A673 (cell line): ENCODE data around the gene SPAST. TPM values are rescaled to one million over a fixed set of nuclear protein-coding genes. Genes with fewer than 3 reads are reported as not detected.

ENCODE experiments used
- BruUV-seq: library from RNA; stranded (reverse); fragments of 400-500 nt; replicated peaks from 2 replicates; lab custom pipeline; 2021; lab: Mats Ljungman, UMichigan
- CTCF ChIA-PET: fragments of 300-600 bp; sonication (Branson Sonifier 250); formaldehyde crosslinking; loops from one replicate; lab custom pipeline; 2022; ENCODE audit warnings: antibody characterized with exemption; lab: Charles Lee
- POLR2A ChIA-PET: fragments of 300-600 bp; sonication (Branson Sonifier 250); formaldehyde crosslinking; loops from one replicate; lab custom pipeline; 2022; ENCODE audit warnings: antibody characterized with exemption; ENCODE audit not compliant: low non-redundant PET; lab: Charles Lee
- DNase-seq: peaks from one replicate; pipeline ENCODE4 v3.0.0-alpha.2; 2015; ENCODE audit warnings: low spot score
- H3K27ac ChIP-seq: fragments of 200-600 bp; sonication (generic); 2 replicates; pipeline ENCODE4 v1.5.1; 2016; ENCODE audit warnings: mixed run types, low read depth, mild to moderate bottlenecking, mixed read lengths, antibody characterized with exemption, low read length; ENCODE audit not compliant: poor library complexity, severe bottlenecking
- H3K27me3 ChIP-seq: fragments of 200-600 bp; sonication (generic); replicated peaks from 2 replicates; pipeline ENCODE4 v1.6.1; 2017; ENCODE audit warnings: mixed run types, low read depth, mild to moderate bottlenecking, mixed read lengths, antibody characterized with exemption, low read length; ENCODE audit not compliant: insufficient read depth, poor library complexity
- H3K36me3 ChIP-seq: fragments of 200-600 bp; sonication (generic); 2 replicates; pipeline ENCODE4 v1.6.1; 2016; ENCODE audit warnings: mixed run types, mild to moderate bottlenecking, mixed read lengths, antibody characterized with exemption, low read length; ENCODE audit not compliant: insufficient read depth, poor library complexity, severe bottlenecking
- H3K4me1 ChIP-seq: fragments of 200-600 bp; sonication (generic); 2 replicates; pipeline ENCODE4 v1.6.1; 2017; ENCODE audit warnings: mixed run types, mild to moderate bottlenecking, mixed read lengths, antibody characterized with exemption, low read length; ENCODE audit not compliant: insufficient read depth, poor library complexity, severe bottlenecking
- H3K4me3 ChIP-seq: fragments of 200-600 bp; sonication (generic); 2 replicates; pipeline ENCODE4 v1.5.1; 2016; ENCODE audit warnings: low read depth, mixed run types, mild to moderate bottlenecking, mixed read lengths, low read length; ENCODE audit not compliant: poor library complexity, severe bottlenecking
- H3K9me3 ChIP-seq: fragments of 200-600 bp; sonication (generic); 2 replicates; pipeline ENCODE4 v1.6.1; 2016; ENCODE audit warnings: mixed run types, low read depth, mild to moderate bottlenecking, mixed read lengths, antibody characterized with exemption, low read length; ENCODE audit not compliant: poor library complexity, severe bottlenecking
- EZH2 ChIP-seq: fragments of 200-600 bp; sonication (generic); IDR thresholded peaks from 2 replicates; pipeline ENCODE4 v1.6.1; 2017; ENCODE audit warnings: borderline replicate concordance, low read depth, mild to moderate bottlenecking, mixed read lengths, antibody characterized with exemption, low read length; ENCODE audit not compliant: poor library complexity, severe bottlenecking
- intact Hi-C: fragments of 100-400 bp; cut with micrococcal nuclease; formaldehyde crosslinking; loops from one replicate; pipeline ENCODE4 v1.10.0; 2022; ENCODE audit not compliant: unreplicated experiment
- total RNA-seq: library from RNA; stranded (reverse); gene quantifications from 2 replicates; pipeline ENCODE4 v1.2.3, GENCODE V29; 2021
- TF ChIP-seq, protein P1 (sequence below): fragments of 300-800, 200-600 bp; sonication (generic); conservative IDR thresholded peaks from 2 replicates; pipeline ENCODE4 v1.5.1; 2017; ENCODE audit warnings: low read depth, mild to moderate bottlenecking, antibody characterized with exemption, low read length, moderate library complexity, mixed read lengths

Gene SPAST
- total RNA-seq, 1 experiment from 2014 or later: 40.2 TPM

DNA sequence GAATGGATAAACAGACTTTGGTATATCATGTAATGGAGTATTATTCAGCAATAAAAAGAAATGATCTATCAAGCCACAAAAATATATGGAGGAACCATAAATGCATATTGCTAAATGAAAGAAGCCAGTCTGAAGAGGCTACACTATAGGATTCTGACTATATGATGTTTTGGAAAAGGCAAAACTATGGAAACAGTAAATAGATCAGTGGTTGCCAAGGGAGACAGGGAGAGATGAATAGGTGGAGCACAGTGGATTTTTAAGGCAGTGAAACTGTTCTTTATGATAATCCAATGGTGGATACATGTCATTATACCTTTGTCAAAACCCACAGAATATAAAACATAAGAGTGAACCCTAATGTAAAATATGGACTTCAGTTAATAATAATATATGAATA is 61.3 kb downstream of the SPAST start:
- intact Hi-C loops: no loop called here
- ChIA-PET POLR2A (no interaction called here), CTCF (no interaction called here)
- H3K27me3 ChIP-seq: no peaks in the 10 kb centered on the region
- no TSS peak for BruUV-seq
- no peak overlapping the region for H3K4me3 ChIP-seq
- H3K9me3 ChIP-seq: no peaks in the 10 kb centered on the region
- TF ChIP-seq, protein P1, sequence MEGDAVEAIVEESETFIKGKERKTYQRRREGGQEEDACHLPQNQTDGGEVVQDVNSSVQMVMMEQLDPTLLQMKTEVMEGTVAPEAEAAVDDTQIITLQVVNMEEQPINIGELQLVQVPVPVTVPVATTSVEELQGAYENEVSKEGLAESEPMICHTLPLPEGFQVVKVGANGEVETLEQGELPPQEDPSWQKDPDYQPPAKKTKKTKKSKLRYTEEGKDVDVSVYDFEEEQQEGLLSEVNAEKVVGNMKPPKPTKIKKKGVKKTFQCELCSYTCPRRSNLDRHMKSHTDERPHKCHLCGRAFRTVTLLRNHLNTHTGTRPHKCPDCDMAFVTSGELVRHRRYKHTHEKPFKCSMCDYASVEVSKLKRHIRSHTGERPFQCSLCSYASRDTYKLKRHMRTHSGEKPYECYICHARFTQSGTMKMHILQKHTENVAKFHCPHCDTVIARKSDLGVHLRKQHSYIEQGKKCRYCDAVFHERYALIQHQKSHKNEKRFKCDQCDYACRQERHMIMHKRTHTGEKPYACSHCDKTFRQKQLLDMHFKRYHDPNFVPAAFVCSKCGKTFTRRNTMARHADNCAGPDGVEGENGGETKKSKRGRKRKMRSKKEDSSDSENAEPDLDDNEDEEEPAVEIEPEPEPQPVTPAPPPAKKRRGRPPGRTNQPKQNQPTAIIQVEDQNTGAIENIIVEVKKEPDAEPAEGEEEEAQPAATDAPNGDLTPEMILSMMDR: no peak
- no peak for TF ChIP-seq EZH2
- DNase-seq: no peak
- H3K4me1 ChIP-seq: no peaks in the 10 kb centered on the region
- no peaks in the 10 kb centered on the region for H3K36me3 ChIP-seq
- H3K27ac ChIP-seq: no peak overlapping the region

DNA sequence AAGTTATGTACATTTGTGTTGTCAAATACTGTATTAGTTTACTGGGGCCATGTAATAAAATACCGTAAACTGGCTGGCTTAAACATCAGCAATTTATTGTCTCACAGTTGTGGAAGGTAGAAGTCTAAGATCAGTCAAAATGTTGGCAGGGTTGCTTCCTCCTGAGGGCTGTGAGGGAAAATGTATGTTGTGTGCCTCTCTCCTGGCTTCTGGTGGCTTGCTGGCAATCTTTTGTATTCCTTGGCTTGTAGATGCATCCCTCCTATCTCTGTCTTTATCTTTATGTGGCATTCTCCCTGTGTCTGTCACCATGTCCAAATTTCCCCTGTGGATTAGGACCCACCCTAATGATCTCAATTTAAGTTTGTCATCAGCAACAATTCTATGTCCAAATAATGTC is 65.3 kb downstream of the SPAST start:
- intact Hi-C loops: no loop called here
- CTCF ChIA-PET: interaction anchor here (0.7 kb wide), 1 partner anchor 68 kb away, joined by 7 read pairs; no protein-coding TSS in a partner anchor

DNA sequence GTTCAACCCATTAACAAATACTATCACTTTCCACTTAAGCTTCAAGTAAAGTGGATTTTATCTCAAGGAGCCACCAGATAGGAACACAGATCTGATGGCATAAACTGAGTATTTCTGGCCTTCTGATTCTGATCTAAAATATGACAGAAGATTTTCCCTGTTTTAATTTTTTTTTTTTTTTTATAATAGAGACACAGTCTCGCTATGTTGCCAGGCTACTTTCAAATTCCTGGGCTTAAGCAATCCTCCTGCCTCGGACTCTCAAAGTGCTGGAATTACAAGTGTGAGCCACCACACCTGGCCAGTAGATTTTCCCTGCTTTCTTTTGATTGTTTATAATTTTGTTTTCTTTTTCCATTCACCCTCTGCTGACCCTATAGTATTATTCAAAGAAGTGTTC is 65.7 kb downstream of the SPAST start:
- no peak for TF ChIP-seq EZH2
- TF ChIP-seq, protein P1: no peak
- H3K36me3 ChIP-seq: peaks cover 5% of the 10 kb centered on the region
- H3K9me3 ChIP-seq: no peaks in the 10 kb centered on the region
- ChIA-PET CTCF (interaction anchor here (0.7 kb wide), 1 partner anchor 69 kb away, joined by 7 read pairs; no protein-coding TSS in a partner anchor), POLR2A (no interaction called here)
- intact Hi-C loops: no loop called here
- DNase-seq: no peak
- no TSS peak for BruUV-seq
- H3K4me3 ChIP-seq: no peak overlapping the region
- no peaks in the 10 kb centered on the region for H3K27me3 ChIP-seq
- H3K27ac ChIP-seq: no peak overlapping the region
- H3K4me1 ChIP-seq: no peaks in the 10 kb centered on the region

More for the DNA sequence above, 65.3 kb downstream of the SPAST start:
- H3K4me1 ChIP-seq: no peaks in the 10 kb centered on the region
- no peaks in the 10 kb centered on the region for H3K9me3 ChIP-seq
- H3K27me3 ChIP-seq: no peaks in the 10 kb centered on the region
- DNase-seq: no peak
- BruUV-seq: no TSS peak
- TF ChIP-seq, protein P1: no peak
- TF ChIP-seq EZH2: no peak
- H3K4me3 ChIP-seq: no peak overlapping the region
- H3K27ac ChIP-seq: no peak overlapping the region
- H3K36me3 ChIP-seq: peaks cover 5% of the 10 kb centered on the region
- POLR2A ChIA-PET: no interaction called here
